Measurements from ENCODE around the gene GLIPR2.
A peak's percentile ranks its signal among the peaks of the same experiment; 100 is the strongest.

GLIPR2 gene

DNA sequence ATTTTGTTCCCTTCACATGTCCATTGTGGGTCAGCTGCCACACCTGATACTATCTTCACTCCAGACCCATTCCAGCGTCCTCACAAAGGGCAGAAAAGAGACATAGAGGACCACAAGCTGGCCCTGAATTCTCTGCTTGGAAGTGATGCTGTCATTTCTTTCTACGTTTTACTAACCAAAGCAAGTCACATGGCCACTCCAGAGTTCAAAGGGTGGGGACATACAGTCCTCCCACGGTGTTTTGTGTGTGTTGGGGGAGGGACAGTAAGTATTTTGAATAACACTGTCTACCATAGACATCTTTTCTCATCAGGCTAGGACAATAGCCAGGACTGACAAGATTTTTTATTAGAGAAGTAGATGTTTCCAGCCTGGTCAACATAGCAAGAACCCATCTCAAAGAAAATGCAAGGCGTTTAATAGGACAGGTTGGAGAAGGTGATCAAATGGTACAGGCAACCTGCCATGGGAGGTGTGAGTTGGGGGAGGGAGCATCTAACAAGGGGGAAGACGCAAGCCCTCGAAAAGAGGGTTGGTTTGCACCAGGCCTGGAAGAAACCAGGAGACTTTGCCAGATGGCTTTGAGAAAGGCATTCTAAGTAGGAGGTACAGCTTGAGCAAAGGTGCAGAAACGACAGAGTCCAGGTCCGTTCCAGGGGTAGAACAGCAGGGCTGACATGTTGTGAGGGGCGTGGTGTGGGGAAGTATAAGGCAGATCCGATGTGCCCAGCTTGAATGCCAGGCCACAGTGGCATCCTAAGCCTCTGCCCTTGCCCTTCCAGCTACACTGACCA, 11.3 kb upstream of the GLIPR2 start (continued):
- no peak for TF ChIP-seq ZNF48 (tag by site-specific recombination; IDR thresholded peaks at IDR 0.05)
- no peak for TF ChIP-seq ZNF670 (tag by site-specific recombination; IDR thresholded peaks at IDR 0.05; ENCODE audit: low read depth)
- no peak for TF ChIP-seq WT1 (tag by site-specific recombination; IDR thresholded peaks at IDR 0.05)
- no peak for TF ChIP-seq ZNF211 (tag by site-specific recombination; IDR thresholded peaks at IDR 0.05; ENCODE audit: low read depth)
- TF ChIP-seq, protein P1, sequence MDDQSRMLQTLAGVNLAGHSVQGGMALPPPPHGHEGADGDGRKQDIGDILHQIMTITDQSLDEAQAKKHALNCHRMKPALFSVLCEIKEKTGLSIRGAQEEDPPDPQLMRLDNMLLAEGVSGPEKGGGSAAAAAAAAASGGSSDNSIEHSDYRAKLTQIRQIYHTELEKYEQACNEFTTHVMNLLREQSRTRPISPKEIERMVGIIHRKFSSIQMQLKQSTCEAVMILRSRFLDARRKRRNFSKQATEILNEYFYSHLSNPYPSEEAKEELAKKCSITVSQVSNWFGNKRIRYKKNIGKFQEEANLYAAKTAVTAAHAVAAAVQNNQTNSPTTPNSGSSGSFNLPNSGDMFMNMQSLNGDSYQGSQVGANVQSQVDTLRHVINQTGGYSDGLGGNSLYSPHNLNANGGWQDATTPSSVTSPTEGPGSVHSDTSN (CRISPR knock-in tag; IDR thresholded peaks at IDR 0.05), result no peak
- no peak for TF ChIP-seq ZNF530 (tag by site-specific recombination; IDR thresholded peaks at IDR 0.05; ENCODE audit: low read depth)
- TF ChIP-seq, protein P2, sequence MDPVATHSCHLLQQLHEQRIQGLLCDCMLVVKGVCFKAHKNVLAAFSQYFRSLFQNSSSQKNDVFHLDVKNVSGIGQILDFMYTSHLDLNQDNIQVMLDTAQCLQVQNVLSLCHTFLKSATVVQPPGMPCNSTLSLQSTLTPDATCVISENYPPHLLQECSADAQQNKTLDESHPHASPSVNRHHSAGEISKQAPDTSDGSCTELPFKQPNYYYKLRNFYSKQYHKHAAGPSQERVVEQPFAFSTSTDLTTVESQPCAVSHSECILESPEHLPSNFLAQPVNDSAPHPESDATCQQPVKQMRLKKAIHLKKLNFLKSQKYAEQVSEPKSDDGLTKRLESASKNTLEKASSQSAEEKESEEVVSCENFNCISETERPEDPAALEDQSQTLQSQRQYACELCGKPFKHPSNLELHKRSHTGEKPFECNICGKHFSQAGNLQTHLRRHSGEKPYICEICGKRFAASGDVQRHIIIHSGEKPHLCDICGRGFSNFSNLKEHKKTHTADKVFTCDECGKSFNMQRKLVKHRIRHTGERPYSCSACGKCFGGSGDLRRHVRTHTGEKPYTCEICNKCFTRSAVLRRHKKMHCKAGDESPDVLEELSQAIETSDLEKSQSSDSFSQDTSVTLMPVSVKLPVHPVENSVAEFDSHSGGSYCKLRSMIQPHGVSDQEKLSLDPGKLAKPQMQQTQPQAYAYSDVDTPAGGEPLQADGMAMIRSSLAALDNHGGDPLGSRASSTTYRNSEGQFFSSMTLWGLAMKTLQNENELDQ (tag by site-specific recombination; IDR thresholded peaks at IDR 0.05; ENCODE audit: low read depth), result no peak
- TF ChIP-seq SALL2 (tag by site-specific recombination; IDR thresholded peaks at IDR 0.05; ENCODE audit: borderline replicate concordance), result no peak
- TF ChIP-seq, protein P3, sequence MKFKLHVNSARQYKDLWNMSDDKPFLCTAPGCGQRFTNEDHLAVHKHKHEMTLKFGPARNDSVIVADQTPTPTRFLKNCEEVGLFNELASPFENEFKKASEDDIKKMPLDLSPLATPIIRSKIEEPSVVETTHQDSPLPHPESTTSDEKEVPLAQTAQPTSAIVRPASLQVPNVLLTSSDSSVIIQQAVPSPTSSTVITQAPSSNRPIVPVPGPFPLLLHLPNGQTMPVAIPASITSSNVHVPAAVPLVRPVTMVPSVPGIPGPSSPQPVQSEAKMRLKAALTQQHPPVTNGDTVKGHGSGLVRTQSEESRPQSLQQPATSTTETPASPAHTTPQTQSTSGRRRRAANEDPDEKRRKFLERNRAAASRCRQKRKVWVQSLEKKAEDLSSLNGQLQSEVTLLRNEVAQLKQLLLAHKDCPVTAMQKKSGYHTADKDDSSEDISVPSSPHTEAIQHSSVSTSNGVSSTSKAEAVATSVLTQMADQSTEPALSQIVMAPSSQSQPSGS (tag by site-specific recombination; IDR thresholded peaks at IDR 0.05; ENCODE audit: low read depth), result no peak
- TF ChIP-seq KLF7 (tag by site-specific recombination; IDR thresholded peaks at IDR 0.05; ENCODE audit: borderline replicate concordance), result no peak
- TF ChIP-seq ZNF426 (tag by site-specific recombination; IDR thresholded peaks at IDR 0.05), result no peak
- TF ChIP-seq, protein P4, sequence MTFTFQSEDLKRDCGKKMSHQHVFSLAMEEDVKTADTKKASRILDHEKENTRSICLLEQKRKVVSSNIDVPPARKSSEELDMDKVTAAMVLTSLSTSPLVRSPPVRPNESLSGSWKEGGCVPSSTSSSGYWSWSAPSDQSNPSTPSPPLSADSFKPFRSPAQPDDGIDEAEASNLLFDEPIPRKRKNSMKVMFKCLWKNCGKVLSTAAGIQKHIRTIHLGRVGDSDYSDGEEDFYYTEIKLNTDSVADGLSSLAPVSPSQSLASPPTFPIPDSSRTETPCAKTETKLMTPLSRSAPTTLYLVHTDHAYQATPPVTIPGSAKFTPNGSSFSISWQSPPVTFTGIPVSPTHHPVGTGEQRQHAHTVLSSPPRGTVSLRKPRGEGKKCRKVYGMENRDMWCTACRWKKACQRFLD (tag by site-specific recombination; IDR thresholded peaks at IDR 0.05), result no peak
- TF ChIP-seq ZNF843 (tag by site-specific recombination; IDR thresholded peaks at IDR 0.05), result no peak

DNA sequence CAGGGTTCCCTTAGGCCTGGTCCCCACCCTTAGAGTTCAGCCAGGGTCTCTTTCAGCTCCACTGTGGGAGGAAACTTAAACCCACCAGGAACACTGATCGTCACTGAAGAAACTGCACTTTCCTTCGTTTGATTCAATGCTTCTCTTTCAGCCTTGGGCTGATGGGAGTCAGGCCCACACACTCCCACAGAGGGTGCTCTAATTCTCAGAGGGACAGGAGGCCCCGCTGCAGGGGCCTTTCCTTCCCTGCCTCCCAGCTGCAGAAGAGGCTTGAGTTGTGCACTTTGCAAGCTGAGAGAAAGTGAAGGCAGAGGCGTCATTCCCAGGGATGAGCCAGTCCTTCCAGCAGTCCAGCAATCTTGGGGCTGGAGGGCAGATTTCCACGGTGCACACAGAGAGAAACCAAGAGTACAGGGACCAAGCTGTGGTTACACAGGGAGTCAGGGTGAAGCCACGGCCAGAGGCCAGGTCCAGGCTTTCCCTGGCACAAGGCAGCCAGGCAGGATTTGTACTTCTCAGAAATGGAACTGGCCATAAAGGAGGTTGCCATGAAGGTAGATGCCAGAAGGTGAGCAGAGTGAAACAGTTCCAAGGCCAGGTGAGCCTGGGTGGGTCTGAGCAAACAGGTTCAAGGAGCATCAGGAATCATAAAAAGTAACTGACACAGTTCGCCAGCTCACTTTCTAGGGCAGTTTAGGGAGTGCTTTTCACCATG, 10.4 kb upstream of the GLIPR2 start:
- 0 out of 2 replicates have a peak, but pooled peaks have one; percentile 14 for TF ChIP-seq ZFHX2 (tag by site-specific recombination; conservative IDR thresholded peaks at IDR 0.05)
- TF ChIP-seq HOXD13 (CRISPR knock-in tag; IDR thresholded peaks at IDR 0.05; ENCODE audit: borderline replicate concordance), result no peak
- H3K36me3 ChIP-seq (ENCODE audit: control insufficient read depth in 2 of 2, insufficient read depth in 1 of 2, low read length in 2 of 2), result peaks cover 0 to 19% of the 10 kb centered on the region in 2 experiments; a peak in 1 of 3 replicates
- no peaks in the 10 kb centered on the region for H3K4me1 ChIP-seq (ENCODE audit: control insufficient read depth, insufficient read depth, low read length)
- H3K4me3 ChIP-seq (ENCODE audit: low read depth, low read length), result no peak overlapping the region
- ChIA-PET POLR2A (no interaction called here), CTCF (interaction anchor here (0.5 to 1.2 kb wide), 3 partner anchors 19 to 40 kb away, joined by 3 to 9 read pairs (median 3); no protein-coding TSS in a partner anchor)
- H3K27ac ChIP-seq (ENCODE audit: extremely low read depth, low read depth, low read length), result no peak overlapping the region
- H3K9me3 ChIP-seq (ENCODE audit: control insufficient read depth, insufficient read depth, low read depth, low read length), result no peaks in the 10 kb centered on the region

Data from HEK293 (cell line).